ENCODE results near the gene MICU1. TPM values are rescaled to one million over a fixed set of nuclear protein-coding genes. Genes with fewer than 3 reads are reported as not detected.

The MICU1 gene
- total and polyA plus RNA-seq, 2 of the 13 experiments (the other 11 are each of a cell fraction or from before 2014, with no cell fraction given): 32.5 to 56.1 TPM

GRCh38 chr10:72364239-72364777, 261.6 kb downstream of the MICU1 start (continued):
- TF ChIP-seq ZNF142 (CRISPR knock-in tag; IDR thresholded peaks at IDR 0.05) (no peak), BRF2 (CRISPR knock-in tag; IDR thresholded peaks at IDR 0.05) (no peak), NCOA2 (CRISPR knock-in tag; IDR thresholded peaks at IDR 0.05) (no peak), CCAR2 (optimal IDR thresholded peaks at IDR 0.05; ENCODE audit: low read depth, low read length) (no peak), SKIL (CRISPR knock-in tag; IDR thresholded peaks at IDR 0.05; ENCODE audit: borderline replicate concordance) (no peak), ZNF713 (CRISPR knock-in tag; IDR thresholded peaks at IDR 0.05) (no peak), ZNF430 (CRISPR knock-in tag; IDR thresholded peaks at IDR 0.05) (no peak), CCDC6 (CRISPR knock-in tag; IDR thresholded peaks at IDR 0.05) (0 out of 2 replicates have a peak, but pooled peaks have one; percentile 9), ZNF512B (CRISPR knock-in tag; IDR thresholded peaks at IDR 0.05; ENCODE audit: borderline replicate concordance) (0 out of 2 replicates have a peak, but pooled peaks have one; percentile 37), STAG1 (CRISPR knock-in tag; IDR thresholded peaks at IDR 0.05) (peak; percentile 96), ZFP36 (IDR thresholded peaks at IDR 0.05; ENCODE audit: borderline replicate concordance, low read depth, low read length, partially characterized antibody) (no peak), ATM (IDR thresholded peaks at IDR 0.05; ENCODE audit: borderline replicate concordance) (no peak), ZNF383 (CRISPR knock-in tag; IDR thresholded peaks at IDR 0.05; ENCODE audit: borderline replicate concordance) (no peak), ZNF572 (CRISPR knock-in tag; IDR thresholded peaks at IDR 0.05) (no peak), NFIB (CRISPR knock-in tag; IDR thresholded peaks at IDR 0.05; ENCODE audit: borderline replicate concordance) (peak; percentile 79; the same call in 1 of the 2 replicates), ZBTB8A (CRISPR knock-in tag; IDR thresholded peaks at IDR 0.05; ENCODE audit: borderline replicate concordance, low read depth) (no peak), KDM1A (CRISPR knock-in tag; IDR thresholded peaks at IDR 0.05) (no peak), XRCC5 (optimal IDR thresholded peaks at IDR 0.05; ENCODE audit: low read length) (peak; percentile 81)

Data from HepG2 (cell line).